Thymus (tissue), 14 donors: ENCODE data around the gene PROX1. TPM values are rescaled to one million over a fixed set of nuclear protein-coding genes. Genes with fewer than 3 reads are reported as not detected.
A peak's percentile ranks its signal among the peaks of the same experiment; 100 is the strongest.

Source experiments
- DNase-seq, 9 donors: peaks; one replicate each; pipeline ENCODE4 v3.0.0-alpha.2; 2013; ENCODE audit warnings: low spot score in 9 of 9, low read depth in 6 of 9, missing footprints in 1 of 9
- H3K27ac ChIP-seq, 2 donors: one replicate each; pipeline ENCODE4 v1.5.1; 2013; ENCODE audit warnings: control low read depth in 1 of 2, low read depth in 1 of 2, low read length in 1 of 2, mild to moderate bottlenecking in 1 of 2, moderate library complexity in 1 of 2
- H3K27me3 ChIP-seq, 2 donors: one replicate each; pipeline ENCODE4 v1.5.1; 2013; ENCODE audit warnings: low read length in 1 of 2; ENCODE audit not compliant: control insufficient read depth in 2 of 2, insufficient read depth in 1 of 2
- H3K36me3 ChIP-seq, 2 donors: one replicate each; pipeline ENCODE4 v1.5.1; 2013; ENCODE audit warnings: low read length in 1 of 2, mild to moderate bottlenecking in 1 of 2, moderate library complexity in 1 of 2; ENCODE audit not compliant: control insufficient read depth in 2 of 2, insufficient read depth in 2 of 2
- H3K4me1 ChIP-seq, 2 donors: one replicate each; pipeline ENCODE4 v1.5.1; 2013; ENCODE audit warnings: low read length in 2 of 2; ENCODE audit not compliant: control insufficient read depth in 2 of 2, insufficient read depth in 2 of 2
- H3K4me3 ChIP-seq, 2 donors: one replicate each; pipeline ENCODE4 v1.5.1; 2013; ENCODE audit warnings: low read length in 2 of 2, control low read depth in 1 of 2, mild to moderate bottlenecking in 1 of 2
- H3K9me3 ChIP-seq, 2 donors: one replicate each; pipeline ENCODE4 v1.5.1; 2013; ENCODE audit warnings: low read length in 1 of 2, mild to moderate bottlenecking in 1 of 2; ENCODE audit not compliant: control insufficient read depth in 2 of 2, insufficient read depth in 1 of 2
- WGBS: extraction: QIAGEN DNeasy Blood & Tissue Kit; methylation state at CpG from one replicate; pipeline ENCODE4 v1.1.7; 2013; 5-methylcytosine and 5-hydroxymethylcytosine counted together
- long read RNA-seq, 10 donors: transcript quantifications; one replicate each; lab custom pipeline, GENCODE V29; 2026
- polyA plus RNA-seq: library from polyadenylated mRNA; stranded (reverse); fragments of 200-250 nt; gene quantifications from one replicate; pipeline ENCODE4 v1.2.3, GENCODE V29; 2013
- total RNA-seq: library from RNA; stranded (reverse); fragments of 120-200 nt; gene quantifications from one replicate; pipeline ENCODE4 v1.2.4, GENCODE V29; 2013
- donor health status: healthy.

Gene PROX1, protein sequence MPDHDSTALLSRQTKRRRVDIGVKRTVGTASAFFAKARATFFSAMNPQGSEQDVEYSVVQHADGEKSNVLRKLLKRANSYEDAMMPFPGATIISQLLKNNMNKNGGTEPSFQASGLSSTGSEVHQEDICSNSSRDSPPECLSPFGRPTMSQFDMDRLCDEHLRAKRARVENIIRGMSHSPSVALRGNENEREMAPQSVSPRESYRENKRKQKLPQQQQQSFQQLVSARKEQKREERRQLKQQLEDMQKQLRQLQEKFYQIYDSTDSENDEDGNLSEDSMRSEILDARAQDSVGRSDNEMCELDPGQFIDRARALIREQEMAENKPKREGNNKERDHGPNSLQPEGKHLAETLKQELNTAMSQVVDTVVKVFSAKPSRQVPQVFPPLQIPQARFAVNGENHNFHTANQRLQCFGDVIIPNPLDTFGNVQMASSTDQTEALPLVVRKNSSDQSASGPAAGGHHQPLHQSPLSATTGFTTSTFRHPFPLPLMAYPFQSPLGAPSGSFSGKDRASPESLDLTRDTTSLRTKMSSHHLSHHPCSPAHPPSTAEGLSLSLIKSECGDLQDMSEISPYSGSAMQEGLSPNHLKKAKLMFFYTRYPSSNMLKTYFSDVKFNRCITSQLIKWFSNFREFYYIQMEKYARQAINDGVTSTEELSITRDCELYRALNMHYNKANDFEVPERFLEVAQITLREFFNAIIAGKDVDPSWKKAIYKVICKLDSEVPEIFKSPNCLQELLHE
- 0.33 TPM for total RNA-seq
- polyA plus RNA-seq, result 0.27 TPM
- long read RNA-seq, donor 1, result 0 reads
- long read RNA-seq, donor 2, result 0 reads
- long read RNA-seq, donor 3, result 0 reads
- long read RNA-seq, donor 4, result 0 reads
- long read RNA-seq, donor 5, result 0 reads
- long read RNA-seq, donor 6, result 0 reads
- long read RNA-seq, donor 7, result 0 reads
- long read RNA-seq, donor 8, result 0 reads
- long read RNA-seq, donor 9, result 0 reads
- long read RNA-seq, donor 10, result 0 reads

DNA sequence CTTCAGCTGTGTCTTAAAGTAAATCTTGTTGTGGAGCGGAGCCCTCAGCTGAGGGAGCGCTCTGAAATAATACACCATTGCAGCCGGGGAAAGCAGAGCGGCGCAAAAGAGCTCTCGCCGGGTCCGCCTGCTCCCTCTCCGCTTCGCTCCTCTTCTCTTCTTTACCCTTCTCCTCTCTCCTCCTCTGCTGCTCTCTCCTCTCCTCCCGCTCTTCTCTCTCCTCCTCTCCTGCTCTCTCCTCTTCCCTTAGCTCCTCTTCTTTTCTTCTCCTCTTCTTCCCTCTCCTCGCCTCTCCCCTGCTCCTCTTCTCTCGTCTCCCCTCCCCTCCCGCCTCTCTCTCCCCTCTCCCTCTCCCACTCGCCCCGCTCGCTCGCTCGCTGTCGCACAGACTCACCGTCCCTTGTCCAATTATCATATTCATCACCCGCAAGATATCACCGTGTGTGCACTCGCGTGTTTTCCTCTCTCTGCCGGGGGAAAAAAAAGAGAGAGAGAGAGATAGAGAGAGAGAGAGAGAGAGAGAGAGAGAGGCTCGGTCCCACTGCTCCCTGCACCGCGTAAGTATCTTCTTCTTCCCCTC lies at the start of gene PROX1:
TSS of gene PROX1 (plus strand) at position 47 of the 580 bp plus-strand sequence. CDS start 8,563 bp downstream, outside the sequence.
- WGBS, result 4% methylated on average over 29 of the region's 29 CpGs
- peak in 8 of 9 donors; percentile 20 to 74 (median 30) for DNase-seq
- no peaks in the 10 kb centered on the region for H3K36me3 ChIP-seq
- H3K27ac ChIP-seq, result no peak within 1 kb of the TSS
- H3K9me3 ChIP-seq, result peaks cover 2 to 5% of the 10 kb centered on the region in 2 donors
- H3K4me3 ChIP-seq, result peak within 1 kb of the TSS; percentile 19 to 51
- peaks cover 0 to 14% of the 10 kb centered on the region in 2 donors for H3K4me1 ChIP-seq
- peaks cover 70 to 86% of the 10 kb centered on the region in 2 donors for H3K27me3 ChIP-seq

DNA sequence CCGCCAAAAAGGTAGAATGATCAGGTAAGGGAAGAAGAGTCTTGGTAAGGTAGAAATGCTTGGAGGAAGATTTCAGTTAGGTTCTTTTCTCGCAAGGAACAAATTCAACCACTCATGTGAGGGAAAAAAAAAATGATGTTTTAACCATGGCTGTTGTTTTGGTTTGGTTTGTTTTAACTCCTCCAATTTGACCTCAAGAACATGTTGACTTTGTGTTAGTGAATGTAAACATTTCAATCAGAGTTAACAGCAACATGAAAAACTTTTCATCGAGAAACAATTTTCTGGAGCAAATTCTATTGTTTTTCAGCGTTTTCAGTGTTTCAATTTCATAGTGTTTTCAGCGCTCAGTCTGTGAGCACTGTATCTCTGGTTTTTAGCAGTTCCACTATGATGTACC lies 49.0 kb upstream of the PROX1 start:
- Histone ChIP-seq H3K4me1 (no peaks in the 10 kb centered on the region), H3K27ac (no peak overlapping the region), H3K4me3 (no peak overlapping the region), H3K27me3 (no peaks in the 10 kb centered on the region), H3K9me3 (no peaks in the 10 kb centered on the region), H3K36me3 (no peaks in the 10 kb centered on the region)
- WGBS, result 95% methylated on average over 5 of the region's 5 CpGs
- DNase-seq, result no peak

DNA sequence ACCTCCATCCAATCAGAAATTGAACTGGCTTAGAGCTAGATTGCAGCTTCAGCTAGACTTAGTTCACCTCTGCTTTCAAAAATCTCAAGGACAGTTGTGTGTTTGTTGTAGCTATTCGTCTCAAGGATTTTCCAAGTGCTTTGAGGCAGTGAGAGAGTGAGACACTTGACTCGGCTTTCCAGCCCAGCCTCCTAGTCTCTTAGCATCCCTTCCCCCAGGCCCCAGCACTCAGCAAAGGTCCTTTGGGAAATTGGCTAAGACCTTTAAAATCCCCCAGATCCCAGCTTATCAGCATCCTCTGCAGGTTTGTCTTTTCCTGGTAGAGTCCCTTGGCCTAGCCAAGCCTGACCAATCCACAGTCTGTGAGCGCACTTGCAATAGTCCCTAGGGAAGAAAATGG lies 47.9 kb upstream of the PROX1 start:
- Histone ChIP-seq H3K27ac (no peak overlapping the region), H3K36me3 (no peaks in the 10 kb centered on the region), H3K4me1 (no peaks in the 10 kb centered on the region), H3K27me3 (no peaks in the 10 kb centered on the region), H3K9me3 (no peaks in the 10 kb centered on the region), H3K4me3 (no peak overlapping the region)
- WGBS, result 93% methylated on average over 3 of the region's 3 CpGs
- DNase-seq, result no peak

DNA sequence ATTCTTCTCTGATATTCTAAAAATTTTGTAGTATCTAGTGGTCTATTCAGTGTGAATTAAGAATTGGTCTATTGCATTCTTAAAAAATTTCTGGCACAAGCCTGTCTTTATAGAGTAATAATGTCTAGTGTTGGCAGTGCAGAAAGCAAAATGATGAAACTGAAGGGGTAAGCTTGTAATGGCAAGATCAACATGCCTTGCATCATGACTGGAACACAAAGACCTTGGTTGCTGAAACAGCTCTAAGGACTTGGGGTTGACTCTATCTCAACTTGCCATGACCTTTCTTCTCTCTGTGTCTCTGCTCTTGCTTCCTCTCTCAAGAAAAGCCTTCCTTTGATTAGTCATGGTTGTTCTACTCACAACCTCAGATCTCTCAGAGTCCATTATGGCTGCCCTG lies 46.8 kb upstream of the PROX1 start:
- H3K36me3 ChIP-seq, result no peaks in the 10 kb centered on the region
- no peaks in the 10 kb centered on the region for H3K9me3 ChIP-seq
- H3K27me3 ChIP-seq, result no peaks in the 10 kb centered on the region
- H3K4me3 ChIP-seq, result no peak overlapping the region
- H3K27ac ChIP-seq, result no peak overlapping the region
- no peak for DNase-seq
- no peaks in the 10 kb centered on the region for H3K4me1 ChIP-seq

DNA sequence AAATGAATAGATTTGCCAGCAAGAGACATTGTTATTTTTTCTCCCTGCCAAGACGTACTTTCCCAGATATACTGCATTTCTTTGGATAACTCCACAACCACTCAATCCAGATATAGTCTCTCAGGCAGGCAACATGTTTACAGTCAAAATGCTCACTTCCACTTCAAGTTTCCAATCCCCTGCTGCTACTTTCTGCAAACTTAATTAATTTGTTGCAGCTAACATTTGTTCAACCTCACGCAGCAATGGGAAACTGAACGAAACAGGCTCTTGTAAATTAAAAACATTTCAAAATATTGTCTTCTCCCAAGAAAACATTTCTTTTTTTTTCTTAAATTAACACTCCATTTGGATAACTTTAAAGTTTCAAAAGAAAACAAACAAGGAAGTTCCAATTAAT lies 45.7 kb upstream of the PROX1 start:
- Histone ChIP-seq H3K4me3 (no peak overlapping the region), H3K36me3 (no peaks in the 10 kb centered on the region), H3K9me3 (no peaks in the 10 kb centered on the region), H3K27me3 (no peaks in the 10 kb centered on the region), H3K27ac (no peak overlapping the region), H3K4me1 (no peaks in the 10 kb centered on the region)
- no peak for DNase-seq
- WGBS, result 92% methylated on average over 3 of the region's 3 CpGs

DNA sequence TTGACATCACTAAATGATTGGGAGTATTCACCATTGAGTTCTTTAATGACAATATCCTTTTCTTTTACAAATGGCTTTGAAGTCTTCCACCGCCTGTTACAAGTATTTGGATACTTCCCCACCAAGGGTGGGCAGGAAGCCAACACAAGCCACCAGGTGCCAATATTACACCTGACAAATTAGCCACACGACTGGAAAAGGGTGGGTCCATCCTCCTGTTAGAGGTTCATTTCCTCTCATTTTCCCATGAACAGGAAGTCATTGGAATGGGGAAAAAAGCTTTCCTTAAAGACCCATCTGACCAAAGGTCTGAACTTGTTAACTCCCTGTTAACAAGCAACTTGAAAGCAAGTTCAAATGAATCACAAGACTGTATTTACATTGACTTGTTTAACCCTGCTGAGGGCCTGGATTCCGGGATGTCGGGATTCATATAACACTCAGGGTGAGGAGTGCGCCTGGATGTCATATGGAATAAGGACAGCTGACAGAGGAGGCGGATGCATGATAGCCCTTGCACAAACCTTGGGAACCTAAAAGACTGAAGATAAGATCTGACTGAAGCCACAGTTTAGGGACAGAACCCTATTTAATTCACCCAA lies 40.5 kb upstream of the PROX1 start:
- 65% methylated on average over 6 of the region's 6 CpGs for WGBS

DNA sequence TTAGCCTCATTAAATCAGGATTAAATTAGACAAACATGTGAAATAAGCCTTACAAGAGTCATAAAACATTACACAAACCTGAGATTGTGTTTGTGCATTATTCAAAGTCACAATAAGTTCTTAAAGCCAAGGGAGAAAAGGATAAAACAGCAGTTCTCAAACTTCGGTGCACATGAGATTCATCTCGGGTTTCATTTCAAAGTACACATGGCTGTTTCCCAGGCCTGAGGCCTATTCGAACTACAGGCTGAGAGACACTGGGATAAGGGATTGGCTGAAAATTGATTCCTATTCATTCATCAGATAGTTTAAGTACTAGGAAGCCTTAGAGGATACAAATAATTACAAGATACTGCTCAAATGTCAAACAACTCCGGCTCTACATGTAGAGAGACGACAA lies 35.9 kb upstream of the PROX1 start:
- no peaks in the 10 kb centered on the region for H3K36me3 ChIP-seq
- H3K27me3 ChIP-seq, result no peaks in the 10 kb centered on the region
- no peak for DNase-seq
- WGBS, result 92% methylated on average over 5 of the region's 5 CpGs
- no peak overlapping the region for H3K27ac ChIP-seq
- no peaks in the 10 kb centered on the region for H3K4me1 ChIP-seq
- no peaks in the 10 kb centered on the region for H3K9me3 ChIP-seq
- H3K4me3 ChIP-seq, result no peak overlapping the region

More for the DNA sequence above, 40.5 kb upstream of the PROX1 start:
- no peak overlapping the region for H3K4me3 ChIP-seq
- no peaks in the 10 kb centered on the region for H3K4me1 ChIP-seq
- H3K27ac ChIP-seq, result no peak overlapping the region
- no peaks in the 10 kb centered on the region for H3K27me3 ChIP-seq
- no peaks in the 10 kb centered on the region for H3K9me3 ChIP-seq
- no peak for DNase-seq
- no peaks in the 10 kb centered on the region for H3K36me3 ChIP-seq

DNA sequence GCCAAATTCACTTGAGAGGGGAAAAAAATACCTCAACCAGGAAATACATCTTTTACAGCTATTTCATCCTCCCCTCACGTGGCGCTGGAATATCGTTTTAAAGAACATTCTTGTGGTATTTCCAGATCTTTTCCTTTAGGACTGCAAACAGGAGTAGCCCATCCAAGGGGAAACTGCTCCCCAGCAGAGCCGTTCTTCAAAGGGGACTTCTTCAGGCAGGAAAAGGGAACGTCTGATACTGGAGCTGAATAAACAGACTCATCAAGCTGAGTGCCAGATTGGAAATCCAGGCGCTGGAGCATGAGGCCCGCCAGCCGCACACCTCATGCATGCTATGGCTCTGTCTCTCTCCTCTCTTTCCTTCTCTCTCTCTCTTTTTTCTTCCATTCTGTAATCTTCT lies 34.0 kb upstream of the PROX1 start:
- H3K9me3 ChIP-seq, result no peaks in the 10 kb centered on the region
- no peak overlapping the region for H3K27ac ChIP-seq
- no peaks in the 10 kb centered on the region for H3K27me3 ChIP-seq
- DNase-seq, result no peak
- no peaks in the 10 kb centered on the region for H3K36me3 ChIP-seq
- H3K4me3 ChIP-seq, result no peak overlapping the region
- 76% methylated on average over 8 of the region's 8 CpGs for WGBS
- H3K4me1 ChIP-seq, result no peaks in the 10 kb centered on the region
